Stimulated activated CD8-positive, alpha-beta memory T cell treated with anti-CD3 and anti-CD28 coated beads, Interleukin-15, amount 100 ng/mL, for 1 hour (primary cell): Measurements from ENCODE around the gene UGT1A7.

Source experiments
- DNase-seq: peaks from one replicate; pipeline ENCODE4 v3.0.0-alpha.2; 2020; ENCODE audit warnings: low read depth

UGT1A7 gene

GRCh38 chr2:233799087-233799665 is 117.5 kb downstream of the UGT1A7 start:
- no peak for DNase-seq

- DNase-seq = no peak
Observed at GRCh38 chr2:233799716-233800115, 118.0 kb downstream of the UGT1A7 start.

GRCh38 chr2:233800208-233800607 is 118.5 kb downstream of the UGT1A7 start:
- no peak for DNase-seq

- no peak for DNase-seq
Observed at GRCh38 chr2:233801357-233802131, 119.8 kb downstream of the UGT1A7 start.

- DNase-seq = no peak
Observed at GRCh38 chr2:233802132-233802815, 120.6 kb downstream of the UGT1A7 start.

GRCh38 chr2:233803292-233803911 is 121.7 kb downstream of the UGT1A7 start:
- DNase-seq = no peak

- DNase-seq = no peak
Observed at GRCh38 chr2:233803994-233804393, 122.3 kb downstream of the UGT1A7 start.

GRCh38 chr2:233807215-233807865 is 125.6 kb downstream of the UGT1A7 start:
- DNase-seq = no peak

- DNase-seq = no peak
Observed at GRCh38 chr2:233807966-233808935, 126.5 kb downstream of the UGT1A7 start.

GRCh38 chr2:233810385-233810784 is 128.7 kb downstream of the UGT1A7 start:
- DNase-seq = no peak

GRCh38 chr2:233811087-233811486 is 129.4 kb downstream of the UGT1A7 start:
- no peak for DNase-seq

GRCh38 chr2:233811732-233812131 is 130.0 kb downstream of the UGT1A7 start:
- no peak for DNase-seq

- DNase-seq = no peak
Observed at GRCh38 chr2:233813236-233814055, 131.7 kb downstream of the UGT1A7 start.

- DNase-seq = no peak
Observed at GRCh38 chr2:233814056-233814835, 132.5 kb downstream of the UGT1A7 start.

- no peak for DNase-seq
Observed at GRCh38 chr2:233815861-233816260, 134.2 kb downstream of the UGT1A7 start.

GRCh38 chr2:233816334-233816733 is 134.6 kb downstream of the UGT1A7 start:
- DNase-seq = no peak

GRCh38 chr2:233816771-233817170 is 135.1 kb downstream of the UGT1A7 start:
- no peak for DNase-seq

- no peak for DNase-seq
Observed at GRCh38 chr2:233817361-233817911, 135.7 kb downstream of the UGT1A7 start.
